Stimulated activated CD8-positive, alpha-beta memory T cell treated with anti-CD3 and anti-CD28 coated beads, Interleukin-15, amount 100 ng/mL, for 1 hour (primary cell): Measurements from ENCODE around the gene ADGRB3.
"Not testable (repeated sequence)": the region's sequence is repeated elsewhere in the genome, so short reads cannot be mapped to it uniquely, and the experiment has no call there.

ENCODE experiments used
- DNase-seq: peaks from one replicate; pipeline ENCODE4 v3.0.0-alpha.2; 2020; ENCODE audit warnings: low read depth

Gene ADGRB3

DNA sequence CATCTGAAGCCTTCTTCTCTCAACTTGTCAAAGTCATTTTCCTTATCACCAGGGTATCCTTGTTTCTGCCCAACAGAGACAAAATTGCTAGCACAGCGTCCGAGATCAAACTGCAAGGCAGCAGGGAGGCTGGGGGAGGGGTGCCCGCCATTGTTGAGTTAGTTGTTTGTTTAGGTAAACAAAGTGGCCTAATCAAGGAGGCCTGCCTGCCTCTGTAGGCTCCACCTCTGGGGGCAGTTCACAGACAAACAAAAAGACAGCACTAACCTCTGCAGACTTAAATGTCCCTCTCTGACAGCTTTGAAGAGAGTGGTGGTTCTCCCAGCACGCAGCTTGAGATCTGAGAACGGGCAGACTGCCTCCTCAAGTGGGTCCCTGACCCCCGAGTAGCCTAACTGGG is 155.0 kb downstream of the ADGRB3 start:
- DNase-seq, result not testable (repeated sequence)

DNA sequence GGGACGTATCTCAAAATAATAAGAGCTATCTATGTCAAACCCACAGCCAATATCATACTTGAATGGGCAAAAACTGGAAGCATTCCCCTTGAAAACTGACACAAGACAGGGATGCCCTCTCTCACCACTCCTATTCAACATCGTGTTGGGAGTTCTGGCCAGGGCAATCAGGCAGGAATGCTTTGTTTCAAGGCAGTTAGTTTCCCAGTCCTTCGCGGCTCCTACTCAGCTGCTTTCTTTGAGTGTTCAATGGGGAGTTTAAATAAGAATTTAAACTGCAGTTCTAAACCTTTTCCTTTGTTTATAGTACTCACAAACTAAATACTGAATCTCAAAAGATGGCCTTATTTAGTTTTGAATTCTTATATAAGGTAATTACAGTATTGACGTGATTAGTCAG is 179.9 kb downstream of the ADGRB3 start:
- not testable (repeated sequence) for DNase-seq

DNA sequence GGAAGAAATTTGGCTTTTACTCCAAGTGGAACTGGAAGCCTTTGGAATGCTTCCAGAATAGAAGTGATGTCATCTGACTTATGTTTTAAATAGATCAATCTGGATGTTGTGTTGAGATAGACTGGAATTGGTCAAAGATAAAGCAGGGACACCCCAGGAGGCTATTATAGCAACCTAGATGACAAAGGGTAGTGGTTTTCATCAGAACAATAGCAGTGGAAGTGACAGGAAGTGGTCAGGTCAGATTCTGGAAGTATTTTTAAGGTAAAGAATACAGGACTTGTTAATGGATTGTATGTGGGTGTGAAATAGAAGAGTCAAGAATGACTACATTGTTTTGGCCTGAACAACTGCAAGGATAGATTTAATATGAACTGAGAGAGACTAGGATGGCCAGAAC is 191.4 kb downstream of the ADGRB3 start:
- no peak for DNase-seq

DNA sequence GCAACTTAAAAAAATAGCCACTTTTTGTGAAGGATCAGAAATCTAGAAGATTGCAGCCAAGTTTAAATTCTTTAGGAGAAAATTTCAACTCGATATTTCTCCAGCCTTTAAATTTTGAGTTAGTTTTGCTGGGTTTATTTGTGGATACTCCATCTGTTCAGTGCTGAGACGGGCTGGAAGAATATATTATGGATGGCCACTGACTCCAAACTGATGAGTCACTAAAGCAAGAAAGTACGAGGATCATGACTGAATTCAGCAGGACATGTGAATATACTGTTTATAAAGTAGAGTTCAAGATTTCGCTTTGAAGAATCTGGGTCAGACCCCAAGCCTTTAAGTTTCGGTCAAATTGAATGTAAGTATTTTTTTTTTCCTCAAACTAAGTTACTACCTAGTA is 199.5 kb downstream of the ADGRB3 start:
- no peak for DNase-seq

DNA sequence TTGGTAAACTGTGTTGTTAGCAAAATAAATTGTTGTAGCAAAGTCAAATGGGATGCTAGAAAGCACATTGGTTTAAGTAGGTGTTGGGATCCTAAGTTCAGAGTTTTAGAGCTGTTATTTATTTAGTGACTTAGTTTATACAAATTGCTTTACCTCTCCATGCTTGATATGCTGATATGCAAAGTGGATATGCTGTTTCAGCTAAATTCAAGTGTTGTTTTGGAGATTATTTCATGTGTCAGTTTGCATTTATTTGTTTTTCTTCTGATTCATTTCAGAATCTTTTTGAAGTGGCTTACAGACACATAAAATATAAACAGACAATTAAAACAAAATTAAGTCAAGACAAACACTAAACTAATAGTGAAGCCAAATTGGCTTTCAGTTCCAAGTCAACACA is 203.5 kb downstream of the ADGRB3 start:
- DNase-seq, result no peak

DNA sequence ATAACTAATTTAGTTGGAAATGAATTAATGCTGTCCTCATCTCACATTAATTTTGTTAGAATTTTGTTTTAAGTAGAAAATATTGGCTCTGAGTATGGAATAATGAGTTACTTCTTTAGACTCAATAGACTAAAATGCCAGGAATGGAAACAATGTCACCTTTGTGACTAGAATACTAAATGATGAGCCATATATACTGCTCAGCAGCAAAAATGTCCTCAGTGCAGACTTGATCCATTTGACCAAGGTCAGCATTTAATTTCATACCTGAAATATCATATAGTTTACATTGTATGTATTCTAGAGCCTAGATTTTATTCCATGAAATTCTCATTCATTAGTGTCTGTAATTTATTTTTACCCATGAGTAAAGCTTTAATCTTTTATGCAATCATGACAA is 217.7 kb downstream of the ADGRB3 start:
- no peak for DNase-seq

DNA sequence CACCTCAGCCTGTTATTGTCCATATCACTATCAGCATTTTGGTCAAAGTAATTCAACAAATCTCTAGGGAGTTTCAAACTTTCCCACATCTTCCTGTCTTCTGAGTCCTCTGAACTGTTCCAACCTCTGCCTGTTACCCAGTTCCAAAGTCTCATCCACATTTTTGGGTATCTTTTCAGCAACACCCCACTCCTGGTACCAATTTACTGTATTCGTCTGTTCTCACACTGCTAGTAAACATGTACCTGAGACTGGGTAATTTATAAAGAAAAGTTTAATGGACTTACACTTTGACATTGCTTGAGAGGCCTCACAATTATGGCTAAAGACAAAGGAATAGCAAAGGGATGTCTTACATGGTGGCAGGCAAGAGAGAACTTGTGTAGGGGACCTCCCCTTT is 224.2 kb downstream of the ADGRB3 start:
- no peak for DNase-seq

DNA sequence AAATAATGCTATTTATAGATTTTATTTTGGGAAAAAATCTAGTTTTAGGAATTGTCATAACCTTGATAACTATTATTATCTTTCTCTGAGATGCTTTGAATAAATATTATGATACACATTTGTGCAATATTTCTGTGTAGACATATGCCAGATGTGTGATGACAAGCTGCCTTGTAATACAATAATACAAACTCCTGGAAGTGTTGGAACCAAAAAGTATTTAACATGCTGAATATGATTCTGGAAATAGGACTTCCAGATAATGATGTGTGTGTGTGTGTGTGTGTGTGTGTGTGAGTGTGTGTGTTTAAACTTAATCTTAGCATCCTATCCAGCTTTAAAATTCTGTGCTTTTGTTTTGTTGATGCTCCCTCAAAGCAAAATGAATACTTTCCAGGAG is 233.6 kb downstream of the ADGRB3 start:
- DNase-seq, result no peak

DNA sequence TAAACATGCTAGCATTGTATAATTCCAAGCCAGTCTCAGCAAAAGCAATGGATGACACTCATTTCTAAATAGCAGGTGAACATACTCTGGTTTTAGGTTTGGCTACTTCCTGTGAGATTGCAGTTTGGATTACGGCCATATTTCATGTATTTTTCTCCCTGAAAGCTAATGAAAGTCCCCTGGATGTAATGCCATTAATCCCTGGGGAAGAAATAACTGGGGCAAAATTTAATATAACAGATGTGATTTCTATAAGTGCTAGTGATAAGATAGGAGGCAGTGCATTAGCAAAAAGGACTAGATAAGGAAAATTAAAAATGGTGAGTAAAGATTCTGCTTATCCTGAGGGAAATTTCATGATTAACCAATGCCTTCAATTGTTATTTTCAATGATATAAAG is 238.2 kb downstream of the ADGRB3 start:
- DNase-seq, result no peak

DNA sequence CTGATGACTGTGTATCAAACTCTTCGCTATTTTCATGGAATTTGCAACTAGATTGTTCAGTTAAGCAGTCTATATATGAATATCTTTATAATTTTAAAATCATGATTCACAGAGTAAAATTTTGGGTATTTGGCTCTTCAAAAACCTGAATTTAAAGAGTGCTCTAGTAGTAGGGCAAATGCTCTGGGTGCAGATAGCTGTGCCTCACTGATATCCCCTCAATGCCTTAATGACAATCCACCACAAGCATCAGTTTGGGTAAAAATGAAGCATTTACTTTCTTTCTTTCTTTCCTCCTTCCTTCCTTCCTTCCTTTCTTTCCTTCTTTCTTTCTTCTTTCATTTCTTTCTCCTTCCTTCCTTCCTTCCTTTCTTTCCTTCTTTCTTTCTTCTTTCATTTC is 239.7 kb downstream of the ADGRB3 start:
- DNase-seq, result no peak

DNA sequence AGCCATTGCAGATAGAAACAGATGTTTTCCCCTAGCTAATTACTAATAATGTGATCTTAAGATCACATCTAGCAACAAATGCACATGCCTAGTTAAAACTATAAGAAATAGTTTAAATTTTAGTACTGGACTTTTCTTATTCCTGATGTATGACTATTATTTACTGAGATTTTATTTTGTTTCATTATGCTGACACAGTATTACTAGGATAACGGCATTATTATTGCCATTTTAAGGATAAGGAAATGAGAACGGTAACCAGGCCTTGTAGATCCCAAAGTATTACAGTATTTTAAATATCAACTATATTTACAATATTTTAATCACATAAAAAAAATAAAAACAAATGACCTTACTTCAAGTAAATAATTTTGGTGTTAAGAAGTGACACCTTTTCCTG is 240.3 kb downstream of the ADGRB3 start:
- DNase-seq, result no peak

DNA sequence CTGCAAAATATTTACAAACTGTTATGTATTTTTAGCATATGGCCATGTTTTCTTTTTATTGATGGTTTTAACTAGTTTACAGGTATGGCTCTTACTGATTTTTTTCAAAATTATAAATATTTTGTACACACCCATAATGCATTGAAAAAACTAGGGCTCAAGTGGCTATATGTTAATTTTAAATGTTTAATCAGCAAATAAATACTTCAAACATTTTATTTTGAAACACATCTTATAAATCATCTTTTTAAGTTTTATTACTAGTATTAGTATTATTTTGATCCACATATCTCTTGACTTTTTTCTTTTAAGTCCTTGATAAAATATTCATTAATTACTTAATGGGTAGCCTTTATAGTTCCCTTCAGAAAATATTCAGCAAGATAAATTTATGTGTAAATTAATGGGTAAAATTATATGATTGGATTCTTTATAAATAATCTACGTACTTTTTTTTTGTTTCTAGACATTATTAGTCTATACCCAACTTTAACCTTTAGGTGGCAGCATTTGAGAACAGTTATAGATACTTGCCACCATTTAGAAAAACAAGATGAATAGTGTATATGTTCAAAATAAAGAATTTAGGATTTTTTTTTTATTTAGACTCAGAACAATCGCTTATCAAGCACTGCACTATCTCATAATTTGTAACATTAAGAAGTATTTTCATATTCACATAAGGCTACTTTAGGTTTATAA is 241.9 kb downstream of the ADGRB3 start:
- no peak for DNase-seq

DNA sequence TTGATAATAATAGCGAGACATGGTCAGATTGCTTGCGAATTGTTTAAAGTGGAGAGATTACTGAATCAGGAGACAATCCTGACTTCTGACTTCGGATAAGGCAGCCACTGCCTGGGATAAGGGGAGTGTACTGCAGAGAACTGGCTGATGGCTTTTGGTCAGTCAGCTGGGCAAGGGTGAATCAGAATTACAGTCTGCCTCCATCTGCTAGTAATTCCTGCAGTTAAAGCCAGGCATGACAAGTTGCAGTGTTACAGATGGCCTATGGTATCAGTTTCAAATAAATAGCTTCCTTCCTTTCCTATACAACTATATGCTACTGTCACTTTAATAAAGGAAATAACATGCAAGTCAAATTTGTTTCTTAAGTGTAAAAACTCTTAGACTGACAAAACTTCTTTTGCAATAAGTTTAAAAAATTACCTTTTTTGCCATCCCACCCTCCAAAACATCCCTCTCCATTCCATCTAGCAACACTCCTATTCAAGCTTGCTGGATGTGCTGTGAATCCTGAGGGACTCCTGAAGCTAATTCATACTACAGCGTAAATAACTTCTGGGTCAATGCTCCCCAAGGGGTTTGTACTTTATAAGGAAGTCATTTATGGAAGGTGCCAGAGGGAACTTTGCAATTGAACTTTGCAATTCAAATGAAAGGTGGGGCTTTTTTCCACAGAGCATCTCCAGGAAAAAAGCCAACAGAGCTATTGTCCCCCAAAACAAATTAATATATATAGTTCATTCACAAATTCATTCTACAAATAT is 245.2 kb downstream of the ADGRB3 start:
- no peak for DNase-seq

DNA sequence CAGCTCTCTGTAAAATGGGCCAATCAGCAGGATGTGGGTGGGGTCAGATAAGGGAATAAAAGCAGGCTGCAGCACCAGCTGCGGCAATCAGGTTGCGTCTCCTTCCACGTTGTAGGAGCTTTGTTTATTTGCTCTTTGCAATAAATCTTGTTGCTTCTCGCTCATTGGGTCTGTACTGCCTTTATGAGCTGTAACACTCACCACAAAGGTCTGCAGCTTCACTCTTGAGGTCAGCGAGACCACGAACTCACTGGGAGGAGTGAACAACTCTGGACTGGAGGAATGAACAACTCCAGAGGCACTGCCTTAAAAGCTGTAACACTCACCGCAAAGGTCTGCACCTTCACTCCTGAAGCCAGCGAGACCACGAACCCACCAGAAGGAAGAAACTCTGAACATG is 248.2 kb downstream of the ADGRB3 start:
- DNase-seq, result not testable (repeated sequence)

DNA sequence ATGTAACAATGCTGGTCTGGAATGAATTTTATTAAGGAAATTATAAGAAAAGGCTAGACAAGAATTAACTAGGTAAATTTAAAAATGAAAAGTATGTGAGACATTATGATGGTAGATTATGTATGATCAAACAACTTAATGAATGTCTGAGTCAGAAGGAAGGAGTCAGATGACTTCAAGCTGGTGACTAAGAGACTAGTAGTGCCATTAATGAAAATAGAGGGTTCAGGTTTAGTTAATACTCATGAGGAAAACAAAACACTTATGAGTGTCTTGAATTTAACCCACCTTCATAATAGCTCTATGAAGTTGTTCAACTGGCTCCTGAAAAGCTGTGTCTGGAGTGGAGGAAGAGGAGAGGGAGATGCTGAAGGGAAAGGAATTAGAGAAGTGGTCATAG is 256.3 kb downstream of the ADGRB3 start:
- DNase-seq, result no peak

DNA sequence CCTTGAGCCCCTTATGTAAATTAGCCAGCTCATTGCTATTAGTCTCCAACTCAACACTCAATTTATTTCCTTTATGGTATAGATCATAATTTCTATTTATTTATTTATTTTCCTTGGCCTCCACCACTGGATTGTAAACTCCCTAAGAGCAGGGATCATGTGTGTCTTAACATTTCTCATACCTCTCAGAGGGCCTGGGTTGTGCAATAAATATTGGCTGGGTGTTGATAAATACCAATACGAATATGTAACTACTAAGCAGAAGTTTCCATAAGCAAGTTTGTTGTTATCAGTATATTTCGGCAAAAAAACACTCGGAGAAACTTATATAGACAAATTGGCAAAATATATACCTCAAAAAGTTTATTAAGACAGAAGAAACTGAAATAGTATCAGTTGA is 257.4 kb downstream of the ADGRB3 start:
- DNase-seq, result no peak

DNA sequence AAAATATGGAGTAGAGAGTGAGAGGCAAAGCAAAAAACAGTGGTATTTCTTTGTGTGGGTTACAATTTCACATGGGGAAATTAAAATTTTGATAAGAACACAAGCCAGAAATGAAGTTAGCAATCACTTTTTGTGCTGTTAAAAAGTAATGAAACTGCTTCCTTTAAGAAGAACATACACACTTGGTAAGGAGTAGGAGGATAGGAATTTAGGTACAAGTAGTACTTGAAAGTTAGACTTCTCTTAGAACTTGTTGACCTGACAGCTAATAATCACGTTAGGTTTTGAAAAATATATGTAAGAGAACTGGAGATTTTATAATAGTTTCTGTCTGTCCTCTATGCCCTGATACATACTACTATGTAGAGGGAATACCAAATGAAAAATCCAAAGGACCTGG is 260.8 kb downstream of the ADGRB3 start:
- no peak for DNase-seq

DNA sequence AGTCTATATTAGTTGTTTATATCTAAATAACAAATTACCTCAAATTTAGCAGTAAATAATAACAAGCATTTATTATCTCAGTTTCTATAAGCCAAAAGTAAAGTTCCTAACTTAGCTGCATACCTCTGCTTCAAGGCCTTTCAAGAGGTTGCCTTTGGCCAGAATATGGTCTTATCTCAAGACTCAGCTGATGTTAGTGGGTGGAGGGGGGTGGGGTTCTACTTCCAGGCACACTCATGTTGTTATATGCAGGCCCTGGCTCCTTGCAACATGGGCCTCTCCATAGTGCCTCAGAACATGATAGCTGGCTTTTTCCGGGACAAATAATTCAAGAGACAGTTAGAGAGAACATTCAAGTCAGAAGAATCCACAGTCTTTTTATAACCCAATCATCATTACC is 266.0 kb downstream of the ADGRB3 start:
- no peak for DNase-seq

DNA sequence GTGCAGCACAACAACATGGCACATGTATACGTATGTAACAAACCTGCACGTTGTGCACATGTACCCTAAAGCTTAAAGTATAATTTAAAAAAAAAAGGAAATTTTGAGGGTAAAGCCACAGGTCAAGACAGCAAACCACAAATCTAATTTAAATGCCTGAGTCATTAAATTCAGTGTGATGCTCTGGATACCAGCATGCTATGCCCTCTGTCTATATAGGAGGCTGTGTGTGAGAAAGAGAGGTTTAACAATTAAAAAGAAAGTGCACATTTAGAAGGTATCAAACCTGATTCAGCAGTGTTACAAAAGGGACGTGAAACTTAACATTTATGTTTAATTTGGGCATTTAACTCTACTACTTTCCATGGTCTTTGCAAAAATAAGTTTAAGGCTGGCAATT is 276.3 kb downstream of the ADGRB3 start:
- DNase-seq, result no peak

DNA sequence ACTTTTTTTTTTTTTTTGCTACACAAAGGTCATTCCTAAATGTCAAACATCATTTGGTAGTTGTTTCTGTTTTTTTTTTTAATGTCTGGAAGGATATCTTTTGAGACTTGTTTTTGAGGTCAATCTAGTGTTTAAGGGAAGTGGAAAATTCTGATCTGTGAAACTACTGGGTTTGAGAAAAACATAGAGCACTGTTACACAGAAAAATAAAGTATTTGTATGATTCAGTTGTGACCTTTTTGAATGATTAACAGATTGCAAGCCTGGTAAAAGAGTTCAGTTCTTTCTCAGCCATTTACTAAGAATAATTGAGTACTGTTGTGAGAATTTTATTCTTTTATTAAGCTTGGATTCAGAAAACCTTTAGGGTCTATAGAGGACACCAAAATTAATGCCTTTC is 276.7 kb downstream of the ADGRB3 start:
- DNase-seq, result no peak

DNA sequence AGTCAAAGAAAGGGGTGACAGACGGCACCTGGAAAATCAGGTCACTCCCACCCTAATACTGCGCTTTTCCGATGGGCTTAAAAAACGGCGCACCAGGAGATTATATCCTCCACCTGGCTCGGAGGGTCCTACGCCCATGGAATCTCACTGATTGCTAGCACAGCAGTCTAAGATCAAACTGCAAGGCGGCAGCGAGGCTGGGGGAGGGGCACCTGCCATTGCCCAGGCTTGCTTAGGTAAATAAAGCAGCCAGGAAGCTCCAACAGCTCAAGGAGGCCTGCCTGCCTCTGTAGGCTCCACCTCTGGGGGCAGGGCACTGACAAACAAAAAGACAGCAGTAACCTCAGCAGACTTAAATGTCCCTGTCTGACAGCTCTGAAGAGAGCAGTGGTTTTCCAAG is 277.7 kb downstream of the ADGRB3 start:
- not testable (repeated sequence) for DNase-seq

DNA sequence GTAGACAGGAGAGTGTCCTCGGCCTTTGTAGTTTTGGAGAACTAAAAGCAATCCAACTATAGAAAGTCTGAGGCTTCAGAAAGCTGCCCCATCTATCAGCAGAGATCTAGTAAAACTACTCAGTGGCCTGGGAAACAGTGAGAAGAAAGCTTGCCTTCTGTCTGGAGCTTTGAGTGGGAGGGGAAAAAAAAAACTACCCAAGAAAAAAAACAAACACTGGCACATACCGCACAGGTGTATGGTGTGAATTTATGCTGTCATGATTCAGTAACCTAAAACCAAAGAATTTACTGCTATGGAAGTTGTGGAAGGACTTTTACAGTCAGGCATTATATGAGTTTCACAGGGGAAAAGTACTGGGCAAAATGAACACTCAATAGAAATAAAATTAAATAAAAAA is 280.5 kb downstream of the ADGRB3 start:
- DNase-seq, result no peak

DNA sequence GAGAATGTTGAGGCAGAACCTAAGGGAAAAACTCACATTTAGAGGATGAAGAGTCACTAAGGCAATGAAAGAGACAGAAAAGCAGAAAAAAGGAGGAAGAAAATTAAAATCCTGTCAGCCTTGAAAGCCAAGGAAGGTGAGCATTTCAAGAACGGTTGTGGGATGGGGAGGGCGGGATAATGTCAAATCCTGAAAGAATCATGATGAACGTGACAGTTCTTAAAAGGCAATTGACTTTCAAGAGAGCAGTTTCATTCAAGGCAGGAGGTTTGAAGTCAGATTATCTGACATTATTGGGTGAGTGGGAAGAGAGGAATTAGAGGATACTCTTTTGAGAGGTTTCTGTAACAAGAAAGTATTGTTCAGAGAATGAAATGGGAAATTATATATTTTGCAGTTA is 284.5 kb downstream of the ADGRB3 start:
- DNase-seq, result no peak

DNA sequence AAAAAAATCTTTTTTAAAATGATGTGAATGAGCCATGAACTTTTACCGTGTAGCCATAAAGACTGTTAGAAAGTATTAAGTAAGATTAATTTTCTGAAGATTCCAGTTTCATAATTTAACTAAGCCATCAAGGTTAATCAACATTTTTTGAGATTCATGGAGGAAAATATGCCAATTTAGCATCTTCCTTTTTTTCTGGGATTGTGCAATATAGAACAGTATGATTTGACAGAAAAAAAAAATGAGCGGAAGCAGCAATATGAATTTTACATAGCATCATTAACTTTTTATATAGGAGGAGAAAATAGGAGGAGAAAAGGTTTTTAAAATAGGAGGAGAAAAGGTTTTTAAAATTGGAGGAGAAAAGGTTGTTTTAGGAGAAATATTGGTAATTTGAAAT is 306.3 kb downstream of the ADGRB3 start:
- DNase-seq, result no peak
